Measurements from ENCODE around the gene DCP1B.
"Not testable (repeated sequence)": the region's sequence is repeated elsewhere in the genome, so short reads cannot be mapped to it uniquely, and the experiment has no call there.

DCP1B gene

GRCh38 chr12:1977109-1977508 lies 27.1 kb downstream of the DCP1B start:
- no peak for DNase-seq (ENCODE audit: low read depth in 2 of 2)

GRCh38 chr12:1974812-1975211 lies 29.4 kb downstream of the DCP1B start:
- no peak for DNase-seq (ENCODE audit: low read depth in 2 of 2)

GRCh38 chr12:1972856-1973317 lies 31.4 kb downstream of the DCP1B start:
- DNase-seq (ENCODE audit: low read depth in 2 of 2): no peak

GRCh38 chr12:1972260-1972659 lies 32.0 kb downstream of the DCP1B start:
- no peak for DNase-seq (ENCODE audit: low read depth in 2 of 2)

- DNase-seq (ENCODE audit: low read depth in 2 of 2): no peak
Observed at GRCh38 chr12:1970331-1970900, 33.8 kb downstream of the DCP1B start.

GRCh38 chr12:1966561-1967226 lies 37.6 kb downstream of the DCP1B start:
- DNase-seq (ENCODE audit: low read depth in 2 of 2): no peak

- DNase-seq (ENCODE audit: low read depth in 2 of 2): no peak
Observed at GRCh38 chr12:1965916-1966315, 38.3 kb downstream of the DCP1B start.

- no peak for DNase-seq (ENCODE audit: low read depth in 2 of 2)
Observed at GRCh38 chr12:1962051-1963020, 41.9 kb downstream of the DCP1B start.

- no peak for DNase-seq (ENCODE audit: low read depth in 2 of 2)
Observed at GRCh38 chr12:1956716-1957115, 47.5 kb downstream of the DCP1B start.

- no peak for DNase-seq (ENCODE audit: low read depth in 2 of 2)
Observed at GRCh38 chr12:1949771-1950470, 54.3 kb downstream of the DCP1B start.

- no peak for DNase-seq (ENCODE audit: low read depth in 2 of 2)
Observed at GRCh38 chr12:1948883-1949282, 55.4 kb downstream of the DCP1B start.

GRCh38 chr12:1947081-1947480 lies 57.2 kb downstream of the DCP1B start:
- DNase-seq (ENCODE audit: low read depth in 2 of 2): no peak

GRCh38 chr12:1946296-1946695 lies 58.0 kb downstream of the DCP1B start:
- no peak for DNase-seq (ENCODE audit: low read depth in 2 of 2)

- DNase-seq (ENCODE audit: low read depth in 2 of 2): not testable (repeated sequence)
Observed at GRCh38 chr12:1945502-1945901, 58.8 kb downstream of the DCP1B start.

GRCh38 chr12:1939801-1940607 lies 64.3 kb downstream of the DCP1B start:
- DNase-seq (ENCODE audit: low read depth in 2 of 2): peak; percentile 75 to 80

- no peak for DNase-seq (ENCODE audit: low read depth in 2 of 2)
Observed at GRCh38 chr12:1939331-1939730, 64.9 kb downstream of the DCP1B start.

- DNase-seq (ENCODE audit: low read depth in 2 of 2): no peak
Observed at GRCh38 chr12:1937481-1938224, 66.6 kb downstream of the DCP1B start.

- DNase-seq (ENCODE audit: low read depth in 2 of 2): no peak
Observed at GRCh38 chr12:1936406-1937320, 67.6 kb downstream of the DCP1B start.

GRCh38 chr12:1935700-1936378 lies 68.4 kb downstream of the DCP1B start:
- no peak for DNase-seq (ENCODE audit: low read depth in 2 of 2)
